ENCODE data around the gene FGFR2. TPM values are rescaled to one million over a fixed set of nuclear protein-coding genes. Genes with fewer than 3 reads are reported as not detected.

FGFR2 gene
- total RNA-seq, 1 experiment from 2014 or later, result 286 TPM

- Histone ChIP-seq H3K9me3 (no peaks in the 10 kb centered on the region), H3K36me3 (ENCODE audit: control insufficient read depth, insufficient read depth, low read length) (no peaks in the 10 kb centered on the region), H3K4me1 (peaks cover 51% of the 10 kb centered on the region), H3K4me3 (ENCODE audit: low read depth, low read length) (no peak overlapping the region), H3K27me3 (replicated peaks; ENCODE audit: control insufficient read depth, insufficient read depth, low read length) (no peaks in the 10 kb centered on the region)
- BruUV-seq (replicated peaks), result no TSS peak
- no peak overlapping the region for H3K27ac Mint-ChIP-seq (ENCODE audit: unreplicated experiment)
- TF ChIP-seq CTCF (IDR thresholded peaks at IDR 0.05; ENCODE audit: insufficient read depth in 1 of 2, low read depth in 1 of 2, low read length in 1 of 2, severe bottlenecking in 1 of 2, unreplicated experiment in 1 of 2), result peak in 1 of 2 experiments; percentile 15
- CTCF ChIA-PET, result interaction anchor here (0.6 to 1.0 kb wide), 2 partner anchors 11 to 104 kb away, joined by 3 read pairs; no protein-coding TSS in a partner anchor
- H3K27me3 Mint-ChIP-seq (ENCODE audit: insufficient read depth, unreplicated experiment), result no peaks in the 10 kb centered on the region
- no peaks in the 10 kb centered on the region for H3K9me3 Mint-ChIP-seq (ENCODE audit: unreplicated experiment)
- H3K36me3 Mint-ChIP-seq (ENCODE audit: insufficient read depth, unreplicated experiment), result peaks cover 6% of the 10 kb centered on the region
- intact Hi-C loops (cut with micrococcal nuclease; ENCODE audit: unreplicated experiment), result loop anchor here (1.0 kb wide), 2 partner anchors 7 to 61 kb away; no protein-coding TSS in a partner anchor
- peaks cover 28% of the 10 kb centered on the region for H3K4me1 Mint-ChIP-seq (ENCODE audit: low read depth, unreplicated experiment)
- POLR2A ChIA-PET, result no interaction called here
- H3K4me3 Mint-ChIP-seq (ENCODE audit: unreplicated experiment), result no peak overlapping the region
- DNase-seq, result peak; percentile 48 to 49
Measured at GRCh38 chr10:121428867-121429266, 169.4 kb downstream of the FGFR2 start.
